WTC11 (cell line): ENCODE measurements around the gene RPS27.

Experiments used
- ATF1 ChIP-seq: sonication (generic); formaldehyde crosslinking; IDR thresholded peaks from 2 replicates; pipeline ENCODE4 v1.8.1; 2023; ENCODE audit warnings: mild to moderate bottlenecking, moderate library complexity, missing genetic modification reagents
- CBFB ChIP-seq: sonication (generic); formaldehyde crosslinking; IDR thresholded peaks from 2 replicates; pipeline ENCODE4 v1.8.1; 2022; ENCODE audit warnings: mild to moderate bottlenecking, low read depth, missing genetic modification reagents
- CREB1 ChIP-seq: sonication (generic); formaldehyde crosslinking; IDR thresholded peaks from 2 replicates; pipeline ENCODE4 v1.8.0; 2023; ENCODE audit warnings: mild to moderate bottlenecking, missing genetic modification reagents
- ESRRA ChIP-seq: sonication (generic); formaldehyde crosslinking; IDR thresholded peaks from 2 replicates; pipeline ENCODE4 v1.8.1; 2022; ENCODE audit warnings: mild to moderate bottlenecking, missing genetic modification reagents, borderline replicate concordance
- HMGA2 ChIP-seq: fragments of 250-450 bp; sonication (Bioruptor Pico); IDR thresholded peaks from 2 replicates; pipeline ENCODE4 v1.4.0; 2021; ENCODE audit warnings: mild to moderate bottlenecking, moderate library complexity
- NFYB ChIP-seq: sonication (generic); formaldehyde crosslinking; conservative IDR thresholded peaks from 2 replicates; pipeline ENCODE4 v1.8.0; 2022; ENCODE audit warnings: low read depth, missing genetic modification reagents
- ZNF671 ChIP-seq: fragments of 250-450 bp; sonication (Bioruptor Pico); IDR thresholded peaks from 2 replicates; pipeline ENCODE4 v1.8.0; 2021; ENCODE audit warnings: mild to moderate bottlenecking
- TF ChIP-seq, protein P1 (sequence below): fragments of 200-600 bp; IDR thresholded peaks from 2 replicates; pipeline ENCODE4 v1.8.0; 2022; ENCODE audit warnings: antibody characterized with exemption
- TF ChIP-seq, protein P2 (sequence below): sonication (generic); formaldehyde crosslinking; IDR thresholded peaks from 2 replicates; pipeline ENCODE4 v1.8.0; 2022; ENCODE audit warnings: mild to moderate bottlenecking, missing genetic modification reagents
- TF ChIP-seq, protein P3 (sequence below): sonication (generic); formaldehyde crosslinking; IDR thresholded peaks from 2 replicates; pipeline ENCODE4 v1.8.0; 2022; ENCODE audit warnings: mild to moderate bottlenecking, missing genetic modification reagents

DNA sequence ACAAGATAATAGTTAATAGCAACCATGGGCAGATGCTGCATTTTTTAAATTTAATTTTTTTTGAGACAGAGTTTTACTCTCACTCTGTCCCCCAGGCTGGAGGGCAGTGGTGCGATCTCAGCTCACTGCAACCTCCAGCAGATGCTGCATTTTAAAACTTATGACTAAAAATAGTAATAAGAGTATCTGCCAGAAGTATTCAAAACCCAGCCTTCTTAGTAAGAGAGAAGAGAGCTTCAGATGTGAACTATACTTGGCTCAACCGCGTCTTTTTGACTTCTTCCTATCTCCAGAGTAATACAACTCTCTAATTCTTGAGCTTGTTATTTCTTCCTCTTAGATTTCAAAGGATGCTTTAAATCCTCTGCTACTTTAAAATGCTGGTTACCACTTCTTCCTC, 4.6 kb downstream of the RPS27 start:
- TF ChIP-seq ESRRA (no peak), ATF1 (CRISPR knock-in tag) (no peak), CREB1 (no peak), NFYB (no peak), CBFB (no peak), ZNF671 (no peak), HMGA2 (no peak)
- TF ChIP-seq, protein P1, sequence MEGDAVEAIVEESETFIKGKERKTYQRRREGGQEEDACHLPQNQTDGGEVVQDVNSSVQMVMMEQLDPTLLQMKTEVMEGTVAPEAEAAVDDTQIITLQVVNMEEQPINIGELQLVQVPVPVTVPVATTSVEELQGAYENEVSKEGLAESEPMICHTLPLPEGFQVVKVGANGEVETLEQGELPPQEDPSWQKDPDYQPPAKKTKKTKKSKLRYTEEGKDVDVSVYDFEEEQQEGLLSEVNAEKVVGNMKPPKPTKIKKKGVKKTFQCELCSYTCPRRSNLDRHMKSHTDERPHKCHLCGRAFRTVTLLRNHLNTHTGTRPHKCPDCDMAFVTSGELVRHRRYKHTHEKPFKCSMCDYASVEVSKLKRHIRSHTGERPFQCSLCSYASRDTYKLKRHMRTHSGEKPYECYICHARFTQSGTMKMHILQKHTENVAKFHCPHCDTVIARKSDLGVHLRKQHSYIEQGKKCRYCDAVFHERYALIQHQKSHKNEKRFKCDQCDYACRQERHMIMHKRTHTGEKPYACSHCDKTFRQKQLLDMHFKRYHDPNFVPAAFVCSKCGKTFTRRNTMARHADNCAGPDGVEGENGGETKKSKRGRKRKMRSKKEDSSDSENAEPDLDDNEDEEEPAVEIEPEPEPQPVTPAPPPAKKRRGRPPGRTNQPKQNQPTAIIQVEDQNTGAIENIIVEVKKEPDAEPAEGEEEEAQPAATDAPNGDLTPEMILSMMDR: no peak
- TF ChIP-seq, protein P2, sequence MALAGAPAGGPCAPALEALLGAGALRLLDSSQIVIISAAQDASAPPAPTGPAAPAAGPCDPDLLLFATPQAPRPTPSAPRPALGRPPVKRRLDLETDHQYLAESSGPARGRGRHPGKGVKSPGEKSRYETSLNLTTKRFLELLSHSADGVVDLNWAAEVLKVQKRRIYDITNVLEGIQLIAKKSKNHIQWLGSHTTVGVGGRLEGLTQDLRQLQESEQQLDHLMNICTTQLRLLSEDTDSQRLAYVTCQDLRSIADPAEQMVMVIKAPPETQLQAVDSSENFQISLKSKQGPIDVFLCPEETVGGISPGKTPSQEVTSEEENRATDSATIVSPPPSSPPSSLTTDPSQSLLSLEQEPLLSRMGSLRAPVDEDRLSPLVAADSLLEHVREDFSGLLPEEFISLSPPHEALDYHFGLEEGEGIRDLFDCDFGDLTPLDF: no peak
- TF ChIP-seq, protein P3, sequence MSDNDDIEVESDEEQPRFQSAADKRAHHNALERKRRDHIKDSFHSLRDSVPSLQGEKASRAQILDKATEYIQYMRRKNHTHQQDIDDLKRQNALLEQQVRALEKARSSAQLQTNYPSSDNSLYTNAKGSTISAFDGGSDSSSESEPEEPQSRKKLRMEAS (CRISPR knock-in tag): no peak
